Vagina (tissue), 2 donors: ENCODE data around the gene LAMC3.

Source experiments
- POLR2A ChIP-seq, 2 donors: fragments of 450-650 bp; IDR thresholded peaks; one replicate each; pipeline ENCODE4 v1.6.1; 2017; ENCODE audit warnings: antibody characterized with exemption in 2 of 2, mild to moderate bottlenecking in 2 of 2, moderate library complexity in 2 of 2
- POLR2AphosphoS5 ChIP-seq, 2 donors: sonication (generic); formaldehyde crosslinking; IDR thresholded peaks; one replicate each; pipeline ENCODE4 v1.9.0; 2017; ENCODE audit warnings: antibody characterized with exemption in 2 of 2, mild to moderate bottlenecking in 2 of 2, low read depth in 1 of 2; ENCODE audit not compliant: insufficient read depth in 1 of 2
- TF ChIP-seq, protein P1 (sequence below), 3 experiments: fragments of 450-650 bp in 2 of 3; fragments of 200-600 bp in 1 of 3; sonication (generic) in 1 of 3; IDR thresholded peaks; one replicate each; pipeline ENCODE4 v1.5.1; 2017 to 2019; ENCODE audit warnings: antibody characterized with exemption in 3 of 3, mild to moderate bottlenecking in 2 of 3, moderate library complexity in 2 of 3

GRCh38 chr9:131013771-131014676 lies 5.0 kb downstream of the LAMC3 start:
- TF ChIP-seq, protein P1, sequence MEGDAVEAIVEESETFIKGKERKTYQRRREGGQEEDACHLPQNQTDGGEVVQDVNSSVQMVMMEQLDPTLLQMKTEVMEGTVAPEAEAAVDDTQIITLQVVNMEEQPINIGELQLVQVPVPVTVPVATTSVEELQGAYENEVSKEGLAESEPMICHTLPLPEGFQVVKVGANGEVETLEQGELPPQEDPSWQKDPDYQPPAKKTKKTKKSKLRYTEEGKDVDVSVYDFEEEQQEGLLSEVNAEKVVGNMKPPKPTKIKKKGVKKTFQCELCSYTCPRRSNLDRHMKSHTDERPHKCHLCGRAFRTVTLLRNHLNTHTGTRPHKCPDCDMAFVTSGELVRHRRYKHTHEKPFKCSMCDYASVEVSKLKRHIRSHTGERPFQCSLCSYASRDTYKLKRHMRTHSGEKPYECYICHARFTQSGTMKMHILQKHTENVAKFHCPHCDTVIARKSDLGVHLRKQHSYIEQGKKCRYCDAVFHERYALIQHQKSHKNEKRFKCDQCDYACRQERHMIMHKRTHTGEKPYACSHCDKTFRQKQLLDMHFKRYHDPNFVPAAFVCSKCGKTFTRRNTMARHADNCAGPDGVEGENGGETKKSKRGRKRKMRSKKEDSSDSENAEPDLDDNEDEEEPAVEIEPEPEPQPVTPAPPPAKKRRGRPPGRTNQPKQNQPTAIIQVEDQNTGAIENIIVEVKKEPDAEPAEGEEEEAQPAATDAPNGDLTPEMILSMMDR (IDR thresholded peaks at IDR 0.05): no peak
- TF ChIP-seq POLR2AphosphoS5 (IDR thresholded peaks at IDR 0.05; ENCODE audit: insufficient read depth in 1 of 2, low read depth in 1 of 2): no peak
- no peak for TF ChIP-seq POLR2A (IDR thresholded peaks at IDR 0.05)
